ENCODE data around the gene CXorf51A. TPM values are rescaled to one million over a fixed set of nuclear protein-coding genes. Genes with fewer than 3 reads are reported as not detected.
"Not testable (repeated sequence)": the region's sequence is repeated elsewhere in the genome, so short reads cannot be mapped to it uniquely, and the experiment has no call there.

The CXorf51A gene
- total RNA-seq, 1 experiment from 2014 or later: not detected

- H3K27me3 ChIP-seq (ENCODE audit: insufficient read depth, low read length): no peaks in the 10 kb centered on the region
- H3K4me1 ChIP-seq (ENCODE audit: insufficient read depth, low read length): no peaks in the 10 kb centered on the region
- no peak overlapping the region for H2BK5ac ChIP-seq (ENCODE audit: insufficient read length, low read length)
- H2BK20ac ChIP-seq (ENCODE audit: low read depth, low read length, poor library complexity, severe bottlenecking): no peak overlapping the region
- peaks cover 58 to 65% of the 10 kb centered on the region in 2 experiments for H3K9me3 Mint-ChIP-seq
- H3K27ac ChIP-seq (ENCODE audit: insufficient read length, low read depth, low read length): no peak overlapping the region
- no peak overlapping the region for H3K4me2 ChIP-seq (ENCODE audit: insufficient read depth, insufficient read length, low read length)
- TF ChIP-seq CTCF (conservative IDR thresholded peaks at IDR 0.05): no peak
- DNase-seq: no peak
- no peak overlapping the region for H3K27ac Mint-ChIP-seq
- no peaks in the 10 kb centered on the region for H3K79me2 ChIP-seq (ENCODE audit: insufficient read depth, low read length)
- no CpG with 5 or more reads among the region's 4 CpGs for WGBS (ENCODE audit: extremely low coverage, insufficient read length, low lambda C conversion rate)
- no peak overlapping the region for H2AFZ ChIP-seq (ENCODE audit: low read length)
- H3K14ac ChIP-seq (ENCODE audit: insufficient read depth, low read length): no peak overlapping the region
- H3K18ac ChIP-seq (ENCODE audit: insufficient read length, low read depth, low read length): no peak overlapping the region
- no peak overlapping the region for H3K56ac ChIP-seq (ENCODE audit: insufficient read length, low read depth, low read length)
- no peaks in the 10 kb centered on the region for H3K79me1 ChIP-seq (ENCODE audit: insufficient read depth, low read depth, low read length, poor library complexity, severe bottlenecking)
- no peak overlapping the region for H3K4me3 Mint-ChIP-seq
- H4K5ac ChIP-seq (ENCODE audit: insufficient read length, low read depth, low read length): no peak overlapping the region
- no peaks in the 10 kb centered on the region for H3K27me3 Mint-ChIP-seq (ENCODE audit: low read depth)
- no peaks in the 10 kb centered on the region for H4K20me1 ChIP-seq (ENCODE audit: control insufficient read depth, insufficient read depth, insufficient read length)
- no peak overlapping the region for H4K8ac ChIP-seq (replicated peaks; ENCODE audit: insufficient read length, low read depth, low read length)
- H2BK12ac ChIP-seq (ENCODE audit: insufficient read length, low read depth, low read length): no peak overlapping the region
- H3K23ac ChIP-seq (ENCODE audit: insufficient read length, low read depth, low read length): no peak overlapping the region
- H4K91ac ChIP-seq (ENCODE audit: insufficient read length, low read depth, low read length): no peak overlapping the region
- no peak overlapping the region for H2BK120ac ChIP-seq (ENCODE audit: low read depth, low read length, poor library complexity, severe bottlenecking)
- no peaks in the 10 kb centered on the region for H3K4me1 Mint-ChIP-seq
- peaks cover 24% of the 10 kb centered on the region for H3K9me3 ChIP-seq (ENCODE audit: control insufficient read depth, low read depth, low read length)
- no peak overlapping the region for H3T11ph ChIP-seq (ENCODE audit: low read length)
- H3K23me2 ChIP-seq (ENCODE audit: insufficient read length, low read depth, low read length, poor library complexity, severe bottlenecking): no peaks in the 10 kb centered on the region
- no peak overlapping the region for H2AK5ac ChIP-seq (ENCODE audit: insufficient read length, low read length)
- peaks cover 0 to 9% (median 7%) of the 10 kb centered on the region in 3 experiments; a peak in 5 of 7 replicates for H3K36me3 Mint-ChIP-seq (ENCODE audit: insufficient read depth in 1 of 3, low read depth in 3 of 3)
- no peak overlapping the region for H2BK15ac ChIP-seq (ENCODE audit: low read depth, low read length)
- no peak overlapping the region for H3K9ac ChIP-seq (ENCODE audit: extremely low read depth, insufficient read length, low read length)
- no peak overlapping the region for H3K4ac ChIP-seq (ENCODE audit: low read depth, low read length)
These were observed 17.4 kb upstream of the CXorf51A start for GRCh38 chrX:146831994-146832393.

GRCh38 chrX:146809471-146809870, 5.1 kb downstream of the CXorf51A start, which contains the start of gene CXorf51B:
TSS of gene CXorf51B (plus strand) at chrX:146809771. CDS start at chrX:146809792, 21 bp downstream.
- not testable (repeated sequence) for H3K4me1 ChIP-seq (ENCODE audit: insufficient read depth, low read length); H3K27ac Mint-ChIP-seq; H4K91ac ChIP-seq (ENCODE audit: insufficient read length, low read depth, low read length); H2BK120ac ChIP-seq (ENCODE audit: low read depth, low read length, poor library complexity, severe bottlenecking); H3K9ac ChIP-seq (ENCODE audit: extremely low read depth, insufficient read length, low read length); H4K20me1 ChIP-seq (ENCODE audit: control insufficient read depth, insufficient read depth, insufficient read length); H3K4me2 ChIP-seq (ENCODE audit: insufficient read depth, insufficient read length, low read length); H4K5ac ChIP-seq (ENCODE audit: insufficient read length, low read depth, low read length); H3K27me3 ChIP-seq (ENCODE audit: insufficient read depth, low read length); H3K9me3 Mint-ChIP-seq; H2BK5ac ChIP-seq (ENCODE audit: insufficient read length, low read length); H2BK15ac ChIP-seq (ENCODE audit: low read depth, low read length); H4K8ac ChIP-seq (replicated peaks; ENCODE audit: insufficient read length, low read depth, low read length); H3K14ac ChIP-seq (ENCODE audit: insufficient read depth, low read length); H3K18ac ChIP-seq (ENCODE audit: insufficient read length, low read depth, low read length); H2AFZ ChIP-seq (ENCODE audit: low read length); H3K56ac ChIP-seq (ENCODE audit: insufficient read length, low read depth, low read length); H3K79me1 ChIP-seq (ENCODE audit: insufficient read depth, low read depth, low read length, poor library complexity, severe bottlenecking); H3K23me2 ChIP-seq (ENCODE audit: insufficient read length, low read depth, low read length, poor library complexity, severe bottlenecking); H3K4ac ChIP-seq (ENCODE audit: low read depth, low read length); H3K36me3 Mint-ChIP-seq (ENCODE audit: insufficient read depth in 1 of 3, low read depth in 3 of 3); H2AK5ac ChIP-seq (ENCODE audit: insufficient read length, low read length); H3K23ac ChIP-seq (ENCODE audit: insufficient read length, low read depth, low read length); H3K4me3 Mint-ChIP-seq; H2BK20ac ChIP-seq (ENCODE audit: low read depth, low read length, poor library complexity, severe bottlenecking); H3K79me2 ChIP-seq (ENCODE audit: insufficient read depth, low read length); H2BK12ac ChIP-seq (ENCODE audit: insufficient read length, low read depth, low read length); H3K9me3 ChIP-seq (ENCODE audit: control insufficient read depth, low read depth, low read length); H3T11ph ChIP-seq (ENCODE audit: low read length); DNase-seq; H3K4me1 Mint-ChIP-seq; H3K27ac ChIP-seq (ENCODE audit: insufficient read length, low read depth, low read length); H3K27me3 Mint-ChIP-seq (ENCODE audit: low read depth)
- WGBS (ENCODE audit: extremely low coverage, insufficient read length, low lambda C conversion rate): no CpG with 5 or more reads among the region's 3 CpGs
